PC-9 (cell line): Measurements from ENCODE around the gene SETMAR.

Source experiments
- CTCF ChIP-seq: fragments of 200-600 bp; sonication (generic); conservative IDR thresholded peaks from 2 replicates; pipeline ENCODE4 v1.6.1; 2017; ENCODE audit warnings: mixed run types, antibody characterized with exemption, mild to moderate bottlenecking, moderate library complexity
- EZH2 ChIP-seq: fragments of 200-600 bp; sonication (generic); IDR thresholded peaks from 2 replicates; pipeline ENCODE4 v1.8.0; 2017; ENCODE audit warnings: antibody characterized with exemption, low read depth

- no peak for TF ChIP-seq CTCF
- TF ChIP-seq EZH2 = no peak
Observed at GRCh38 chr3:4335840-4336562, 32.8 kb downstream of the SETMAR start.
